ENCODE results near the gene STUM.
A peak's percentile ranks its signal among the peaks of the same experiment; 100 is the strongest.

STUM gene

DNA sequence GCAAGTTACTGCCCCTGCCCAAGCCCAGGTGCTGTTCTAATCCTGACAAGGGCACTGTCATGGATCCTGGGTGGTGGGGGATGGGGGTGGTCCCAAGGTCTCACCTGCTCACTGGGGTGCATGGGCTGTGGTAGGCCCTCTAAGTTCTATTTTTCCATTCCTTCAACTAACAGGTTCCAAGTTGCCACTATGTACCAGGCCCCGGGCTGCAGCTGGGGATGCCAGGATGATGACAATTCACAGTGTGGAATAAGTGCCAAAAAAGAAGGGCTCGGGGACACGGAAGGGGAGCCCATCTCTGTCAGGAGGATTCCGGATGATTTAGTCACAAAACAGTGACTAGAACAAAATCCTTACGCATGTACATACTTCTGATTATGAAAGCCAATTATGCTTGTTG lies 76.0 kb downstream of the STUM start:
- Histone ChIP-seq H3K36me3 (ENCODE audit: insufficient read depth, low read length) (no peaks in the 10 kb centered on the region), H3K4me1 (ENCODE audit: insufficient read depth, low read length) (peaks cover 33% of the 10 kb centered on the region), H3K9me3 (ENCODE audit: low read length) (no peaks in the 10 kb centered on the region), H3K27ac (ENCODE audit: low read depth, low read length) (no peak overlapping the region), H3K27me3 (ENCODE audit: control insufficient read depth in 1 of 2, insufficient read depth in 2 of 2, low read length in 2 of 2) (no peaks in the 10 kb centered on the region), H3K4me3 (ENCODE audit: low read depth in 1 of 2, low read length in 2 of 2) (no peak overlapping the region), H3K9ac (ENCODE audit: low read length) (no peak overlapping the region)

- no peaks in the 10 kb centered on the region for H3K27me3 ChIP-seq (ENCODE audit: control insufficient read depth in 1 of 2, insufficient read depth in 2 of 2, low read length in 2 of 2)
- H3K27ac ChIP-seq (ENCODE audit: low read depth, low read length), result no peak overlapping the region
Observed at GRCh38 chr1:226625326-226625725, 76.8 kb downstream of the STUM start.

GRCh38 chr1:226625832-226626576 lies 77.4 kb downstream of the STUM start:
- H3K9me3 ChIP-seq (ENCODE audit: low read length), result no peaks in the 10 kb centered on the region
- no peak overlapping the region for H3K4me3 ChIP-seq (ENCODE audit: low read depth in 1 of 2, low read length in 2 of 2)
- peaks cover 33% of the 10 kb centered on the region for H3K4me1 ChIP-seq (ENCODE audit: insufficient read depth, low read length)
- no peak overlapping the region for H3K27ac ChIP-seq (ENCODE audit: low read depth, low read length)
- H3K36me3 ChIP-seq (ENCODE audit: insufficient read depth, low read length), result no peaks in the 10 kb centered on the region
- no peak overlapping the region for H3K9ac ChIP-seq (ENCODE audit: low read length)
- no peaks in the 10 kb centered on the region for H3K27me3 ChIP-seq (ENCODE audit: control insufficient read depth in 1 of 2, insufficient read depth in 2 of 2, low read length in 2 of 2)

More at GRCh38 chr1:226625326-226625725, 76.8 kb downstream of the STUM start:
- no peak overlapping the region for H3K4me3 ChIP-seq (ENCODE audit: low read depth in 1 of 2, low read length in 2 of 2)
- H3K36me3 ChIP-seq (ENCODE audit: insufficient read depth, low read length), result no peaks in the 10 kb centered on the region
- H3K9me3 ChIP-seq (ENCODE audit: low read length), result no peaks in the 10 kb centered on the region
- H3K4me1 ChIP-seq (ENCODE audit: insufficient read depth, low read length), result peaks cover 33% of the 10 kb centered on the region
- H3K9ac ChIP-seq (ENCODE audit: low read length), result no peak overlapping the region

- H3K27me3 ChIP-seq (ENCODE audit: control insufficient read depth in 1 of 2, insufficient read depth in 2 of 2, low read length in 2 of 2), result no peaks in the 10 kb centered on the region
- no peak overlapping the region for H3K4me3 ChIP-seq (ENCODE audit: low read depth in 1 of 2, low read length in 2 of 2)
- H3K9me3 ChIP-seq (ENCODE audit: low read length), result no peaks in the 10 kb centered on the region
- no peak overlapping the region for H3K9ac ChIP-seq (ENCODE audit: low read length)
- H3K4me1 ChIP-seq (ENCODE audit: insufficient read depth, low read length), result peaks cover 37% of the 10 kb centered on the region
- H3K36me3 ChIP-seq (ENCODE audit: insufficient read depth, low read length), result no peaks in the 10 kb centered on the region
- no peak overlapping the region for H3K27ac ChIP-seq (ENCODE audit: low read depth, low read length)
Observed at GRCh38 chr1:226626577-226626956, 78.0 kb downstream of the STUM start.

DNA sequence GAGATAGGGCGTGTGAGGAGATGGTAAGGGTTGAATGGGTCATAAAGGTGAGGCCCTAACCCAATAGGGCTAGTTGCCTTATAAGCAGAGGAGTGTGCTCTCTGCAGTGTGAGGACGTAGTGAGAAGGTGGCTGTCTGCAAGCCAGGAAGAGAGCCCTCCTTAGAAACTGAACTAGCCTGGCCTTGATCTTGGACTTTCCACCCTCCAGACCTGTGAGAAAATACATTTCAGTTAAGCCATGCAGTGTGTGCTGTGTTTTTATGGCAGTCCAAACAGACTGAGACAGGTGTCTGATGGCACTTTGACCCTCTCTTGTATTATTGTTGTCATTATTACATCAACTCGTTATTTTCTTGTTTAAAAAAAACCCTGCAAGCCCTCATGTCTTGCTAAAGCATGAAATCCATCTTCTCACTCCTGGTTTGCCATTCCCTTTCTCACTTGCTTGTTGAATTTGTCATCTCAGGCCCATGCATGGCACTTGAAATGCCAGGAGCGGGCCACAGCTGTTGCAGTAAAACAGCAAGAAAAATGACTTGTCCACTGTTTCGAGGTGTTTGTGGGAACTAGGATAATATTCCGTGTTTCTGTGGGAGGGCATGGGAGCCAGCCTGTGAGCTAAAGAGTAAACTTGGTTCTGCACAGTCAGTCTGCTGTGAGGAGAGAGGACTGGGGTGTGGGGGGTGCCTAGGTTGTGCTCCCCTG lies 78.6 kb downstream of the STUM start:
- H3K9me3 ChIP-seq (ENCODE audit: low read length), result no peaks in the 10 kb centered on the region
- no peak overlapping the region for H3K27ac ChIP-seq (ENCODE audit: low read depth, low read length)
- H3K4me3 ChIP-seq (ENCODE audit: low read depth in 1 of 2, low read length in 2 of 2), result no peak overlapping the region
- H3K27me3 ChIP-seq (ENCODE audit: control insufficient read depth in 1 of 2, insufficient read depth in 2 of 2, low read length in 2 of 2), result no peaks in the 10 kb centered on the region
- H3K36me3 ChIP-seq (ENCODE audit: insufficient read depth, low read length), result peaks cover 3% of the 10 kb centered on the region
- H3K9ac ChIP-seq (ENCODE audit: low read length), result no peak overlapping the region
- peaks cover 43% of the 10 kb centered on the region for H3K4me1 ChIP-seq (ENCODE audit: insufficient read depth, low read length)

GRCh38 chr1:226627924-226628611 lies 79.5 kb downstream of the STUM start:
- no peaks in the 10 kb centered on the region for H3K27me3 ChIP-seq (ENCODE audit: control insufficient read depth in 1 of 2, insufficient read depth in 2 of 2, low read length in 2 of 2)
- peak overlapping the region; percentile 54 for H3K27ac ChIP-seq (ENCODE audit: low read depth, low read length)
- H3K4me3 ChIP-seq (ENCODE audit: low read depth in 1 of 2, low read length in 2 of 2), result no peak overlapping the region
- H3K36me3 ChIP-seq (ENCODE audit: insufficient read depth, low read length), result peaks cover 9% of the 10 kb centered on the region
- H3K4me1 ChIP-seq (ENCODE audit: insufficient read depth, low read length), result peaks cover 52% of the 10 kb centered on the region
- H3K9ac ChIP-seq (ENCODE audit: low read length), result no peak overlapping the region
- H3K9me3 ChIP-seq (ENCODE audit: low read length), result no peaks in the 10 kb centered on the region

- Histone ChIP-seq H3K36me3 (ENCODE audit: insufficient read depth, low read length) (peaks cover 15% of the 10 kb centered on the region), H3K9ac (ENCODE audit: low read length) (no peak overlapping the region), H3K27ac (ENCODE audit: low read depth, low read length) (peak overlapping the region; percentile 54), H3K4me3 (ENCODE audit: low read depth in 1 of 2, low read length in 2 of 2) (no peak overlapping the region), H3K27me3 (ENCODE audit: control insufficient read depth in 1 of 2, insufficient read depth in 2 of 2, low read length in 2 of 2) (no peaks in the 10 kb centered on the region), H3K9me3 (ENCODE audit: low read length) (no peaks in the 10 kb centered on the region), H3K4me1 (ENCODE audit: insufficient read depth, low read length) (peaks cover 58% of the 10 kb centered on the region)
Observed at GRCh38 chr1:226628612-226629155, 80.1 kb downstream of the STUM start.

DNA sequence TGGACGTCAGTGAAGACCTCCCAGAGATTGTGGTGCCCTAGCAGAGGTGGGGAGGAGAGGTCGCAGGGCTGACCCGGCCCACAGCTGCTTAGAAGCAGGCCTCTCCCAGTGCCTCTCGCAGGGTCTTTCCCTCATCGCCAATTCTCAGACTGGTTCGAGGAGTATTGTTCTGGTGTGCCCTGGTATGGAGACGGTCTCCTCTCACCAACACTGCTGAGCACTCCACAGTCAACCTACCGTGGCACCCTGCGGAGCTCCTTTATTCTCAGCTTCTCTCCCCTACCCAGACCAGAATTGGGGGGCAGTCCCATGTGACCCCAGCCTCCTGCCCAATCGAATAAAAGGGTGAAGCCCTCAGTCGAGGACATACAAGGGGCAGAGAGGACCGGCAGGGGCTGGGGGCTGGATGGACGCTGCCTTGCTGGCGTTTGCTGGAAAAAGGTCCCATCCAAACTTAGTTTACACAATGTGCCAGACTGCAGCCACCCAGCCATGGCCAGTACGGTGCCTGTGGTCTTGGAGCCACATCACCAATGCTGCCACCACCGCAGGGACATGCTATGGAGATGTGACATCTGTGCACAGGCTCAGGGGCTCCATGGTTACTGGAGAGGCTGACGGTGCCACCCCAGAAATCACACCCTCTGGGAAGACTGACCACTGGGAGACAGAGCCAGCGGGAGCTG lies 80.8 kb downstream of the STUM start:
- no peak overlapping the region for H3K27ac ChIP-seq (ENCODE audit: low read depth, low read length)

GRCh38 chr1:226629896-226630550 lies 81.5 kb downstream of the STUM start:
- H3K9ac ChIP-seq (ENCODE audit: low read length), result no peak overlapping the region
- H3K36me3 ChIP-seq (ENCODE audit: insufficient read depth, low read length), result peaks cover 21% of the 10 kb centered on the region
- H3K4me3 ChIP-seq (ENCODE audit: low read depth in 1 of 2, low read length in 2 of 2), result no peak overlapping the region
- H3K9me3 ChIP-seq (ENCODE audit: low read length), result no peaks in the 10 kb centered on the region
- H3K27ac ChIP-seq (ENCODE audit: low read depth, low read length), result no peak overlapping the region
- no peaks in the 10 kb centered on the region for H3K27me3 ChIP-seq (ENCODE audit: control insufficient read depth in 1 of 2, insufficient read depth in 2 of 2, low read length in 2 of 2)
- H3K4me1 ChIP-seq (ENCODE audit: insufficient read depth, low read length), result peaks cover 68% of the 10 kb centered on the region

More for the DNA sequence above, 80.8 kb downstream of the STUM start:
- H3K27me3 ChIP-seq (ENCODE audit: control insufficient read depth in 1 of 2, insufficient read depth in 2 of 2, low read length in 2 of 2), result no peaks in the 10 kb centered on the region
- H3K4me1 ChIP-seq (ENCODE audit: insufficient read depth, low read length), result peaks cover 64% of the 10 kb centered on the region
- H3K9me3 ChIP-seq (ENCODE audit: low read length), result no peaks in the 10 kb centered on the region
- no peak overlapping the region for H3K4me3 ChIP-seq (ENCODE audit: low read depth in 1 of 2, low read length in 2 of 2)
- H3K36me3 ChIP-seq (ENCODE audit: insufficient read depth, low read length), result peaks cover 16% of the 10 kb centered on the region
- no peak overlapping the region for H3K9ac ChIP-seq (ENCODE audit: low read length)

- Histone ChIP-seq H3K27me3 (ENCODE audit: control insufficient read depth in 1 of 2, insufficient read depth in 2 of 2, low read length in 2 of 2) (no peaks in the 10 kb centered on the region), H3K9me3 (ENCODE audit: low read length) (no peaks in the 10 kb centered on the region), H3K27ac (ENCODE audit: low read depth, low read length) (no peak overlapping the region), H3K4me3 (ENCODE audit: low read depth in 1 of 2, low read length in 2 of 2) (no peak overlapping the region), H3K36me3 (ENCODE audit: insufficient read depth, low read length) (peaks cover 24% of the 10 kb centered on the region), H3K4me1 (ENCODE audit: insufficient read depth, low read length) (peaks cover 68% of the 10 kb centered on the region), H3K9ac (ENCODE audit: low read length) (no peak overlapping the region)
Observed at GRCh38 chr1:226630592-226630991, 82.0 kb downstream of the STUM start.

Measured in muscle layer of colon (tissue), 2 donors.